Ovary (tissue), 9 donors: ENCODE data around the gene SOX5. TPM values are rescaled to one million over a fixed set of nuclear protein-coding genes. Genes with fewer than 3 reads are reported as not detected.

ENCODE experiments used
- DNase-seq, 5 donors: peaks; one replicate each; pipeline ENCODE4 v3.0.0-alpha.2; 2019 to 2020
- H3K27ac ChIP-seq, 2 donors: fragments of 200-600 bp; one replicate each; pipeline versions ENCODE4 v1.5.1 to v1.8.0; 2019 to 2022
- H3K27me3 ChIP-seq: fragments of 200-600 bp; one replicate; pipeline ENCODE4 v1.8.0; 2022
- H3K36me3 ChIP-seq: fragments of 200-600 bp; sonication (generic); one replicate; pipeline ENCODE4 v1.5.1; 2019
- H3K4me1 ChIP-seq: one replicate; pipeline ENCODE4 v1.8.1; 2013; ENCODE audit warnings: mild to moderate bottlenecking, moderate library complexity; ENCODE audit not compliant: insufficient read depth
- H3K4me3 ChIP-seq: fragments of 200-600 bp; sonication (generic); one replicate; pipeline ENCODE4 v1.5.1; 2017
- H3K9me3 ChIP-seq, 2 donors: fragments of 200-600 bp in 1 of 2; sonication (generic) in 1 of 2; one replicate each; pipeline versions ENCODE4 v1.5.1 to v1.8.1; 2013 to 2019; ENCODE audit warnings: mild to moderate bottlenecking in 1 of 2, moderate library complexity in 1 of 2
- EP300 ChIP-seq: sonication (generic); formaldehyde crosslinking; IDR thresholded peaks from one replicate; pipeline ENCODE4 v1.6.1; 2017; ENCODE audit warnings: antibody characterized with exemption
- POLR2A ChIP-seq: fragments of 450-650 bp; IDR thresholded peaks from one replicate; pipeline ENCODE4 v1.6.1; 2017; ENCODE audit warnings: antibody characterized with exemption, mild to moderate bottlenecking, moderate library complexity
- WGBS, 3 donors: extraction: QIAGEN DNeasy Blood & Tissue Kit in 1 of 3; methylation state at CpG; one replicate each; pipeline versions ENCODE4 v1.1.5 to v1.1.7; 2013 to 2017; 5-methylcytosine and 5-hydroxymethylcytosine counted together
- intact Hi-C, 4 donors: fragments of 100-400 bp; cut with DNase I; formaldehyde crosslinking; loops; one replicate each; pipeline versions ENCODE4 v1.11.0 to v1.15.1; 2022 to 2023
- polyA plus RNA-seq, 2 donors: library from polyadenylated mRNA; stranded (reverse); fragments of 200-250 nt in 1 of 2; fragments of 350-450 nt in 1 of 2; fragmentation: Illumina TruSeq in 1 of 2; extraction: RNeasy Lipid Tissue Mini Kit (QIAGEN cat#74804) in 1 of 2; gene quantifications; one replicate each; pipeline ENCODE4 v1.2.3, GENCODE V29; 2013 to 2014
- total RNA-seq, 7 donors: library from RNA; depleted of rRNA in 2 of 7; stranded (reverse); fragments of >200 nt in 2 of 7; fragmentation: NEBNext Ultra II Directional in 3 of 7; extraction: Animal tissue kit (Norgen Biotek cat#: 25700) in 3 of 7; gene quantifications; one replicate each; pipeline versions ENCODE4 v1.1.0 to v1.2.4, GENCODE V29; 2016 to 2023
- TF ChIP-seq, protein P1 (sequence below), 3 donors: fragments of 450-650 bp in 2 of 3; fragments of 200-600 bp in 1 of 3; IDR thresholded peaks; one replicate each; pipeline versions ENCODE4 v1.5.1 to v1.8.0; 2016 to 2022; ENCODE audit warnings: antibody characterized with exemption in 3 of 3, mild to moderate bottlenecking in 1 of 3
- donor health status: DM: no; HTN: no; CAD: no; lungs with moderate emphysema.
- donor health status: DM: no; HTN: no; CAD: no.
- donor health status: Bipolar disorder and iron deficiency.
- donor health status: DM: yes; HTN: yes; CAD: no.
- donor health status: DM: no; HTN: no; CAD: no.
- donor health status: DM: yes; HTN: yes; CAD: no.

Gene SOX5
- total and polyA plus RNA-seq, 9 donors, result 5.7 to 33.7 (median 21.4) TPM

DNA sequence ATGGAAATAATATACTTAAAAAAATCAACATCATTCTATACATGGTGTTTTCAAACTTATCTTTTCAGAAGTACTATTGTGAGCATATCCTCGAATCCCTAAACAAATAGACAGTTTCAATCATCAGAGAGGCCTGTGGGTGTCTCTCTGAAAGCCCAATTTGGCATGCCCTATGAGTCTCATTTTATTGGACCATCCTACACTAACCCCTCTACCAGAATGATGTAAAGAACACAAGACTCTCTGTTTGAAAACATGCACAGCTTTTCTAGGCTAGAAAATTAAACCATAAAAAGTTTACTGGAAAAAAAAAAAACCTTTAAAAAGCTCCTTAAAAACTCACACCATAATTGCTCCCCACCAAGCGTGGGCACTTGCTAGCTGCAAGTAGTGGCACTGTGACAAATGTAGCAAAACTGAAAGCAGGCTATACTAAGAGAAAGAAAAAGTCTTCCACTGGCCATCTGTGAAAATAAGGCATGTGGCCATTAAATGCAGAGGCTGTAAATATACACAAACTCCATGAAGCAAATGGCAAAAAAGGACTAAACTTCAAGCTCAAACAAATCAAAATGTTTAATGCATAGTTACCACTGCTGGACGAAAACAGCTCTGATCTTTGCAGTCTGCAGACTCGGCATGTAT lies 394.2 kb downstream of the SOX5 start:
- TF ChIP-seq POLR2A (no peak), EP300 (no peak)
- TF ChIP-seq, protein P1, sequence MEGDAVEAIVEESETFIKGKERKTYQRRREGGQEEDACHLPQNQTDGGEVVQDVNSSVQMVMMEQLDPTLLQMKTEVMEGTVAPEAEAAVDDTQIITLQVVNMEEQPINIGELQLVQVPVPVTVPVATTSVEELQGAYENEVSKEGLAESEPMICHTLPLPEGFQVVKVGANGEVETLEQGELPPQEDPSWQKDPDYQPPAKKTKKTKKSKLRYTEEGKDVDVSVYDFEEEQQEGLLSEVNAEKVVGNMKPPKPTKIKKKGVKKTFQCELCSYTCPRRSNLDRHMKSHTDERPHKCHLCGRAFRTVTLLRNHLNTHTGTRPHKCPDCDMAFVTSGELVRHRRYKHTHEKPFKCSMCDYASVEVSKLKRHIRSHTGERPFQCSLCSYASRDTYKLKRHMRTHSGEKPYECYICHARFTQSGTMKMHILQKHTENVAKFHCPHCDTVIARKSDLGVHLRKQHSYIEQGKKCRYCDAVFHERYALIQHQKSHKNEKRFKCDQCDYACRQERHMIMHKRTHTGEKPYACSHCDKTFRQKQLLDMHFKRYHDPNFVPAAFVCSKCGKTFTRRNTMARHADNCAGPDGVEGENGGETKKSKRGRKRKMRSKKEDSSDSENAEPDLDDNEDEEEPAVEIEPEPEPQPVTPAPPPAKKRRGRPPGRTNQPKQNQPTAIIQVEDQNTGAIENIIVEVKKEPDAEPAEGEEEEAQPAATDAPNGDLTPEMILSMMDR (IDR thresholded peaks at IDR 0.05), result no peak
- Histone ChIP-seq H3K9me3 (no peaks in the 10 kb centered on the region), H3K4me3 (no peak overlapping the region), H3K27me3 (no peaks in the 10 kb centered on the region), H3K4me1 (no peaks in the 10 kb centered on the region), H3K27ac (no peak overlapping the region), H3K36me3 (no peaks in the 10 kb centered on the region)
- DNase-seq, result no peak
- intact Hi-C loops, result no loop called here
- 92 to 97% (median 94%) methylated on average over 4 of the region's 4 CpGs for WGBS, 3 donors

DNA sequence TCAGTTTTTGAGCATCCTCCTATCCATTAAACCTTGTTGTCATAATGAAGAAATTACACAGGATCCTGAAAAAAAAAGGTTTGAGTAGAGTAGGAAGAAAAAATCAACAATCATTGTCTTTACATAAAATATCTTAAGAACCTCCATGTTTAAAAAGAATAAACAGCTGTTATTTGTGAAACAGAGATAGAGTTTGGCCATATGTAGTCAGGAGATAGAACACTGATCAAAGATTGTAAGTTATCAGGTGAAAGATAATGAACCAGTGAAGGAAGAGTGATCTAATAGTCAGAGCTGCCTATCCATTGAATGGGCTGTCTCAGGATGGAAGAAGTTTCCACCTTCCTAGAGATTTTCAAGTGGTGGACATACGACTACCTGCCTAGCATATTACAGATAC lies 397.1 kb downstream of the SOX5 start:
- WGBS, 3 donors, result 93 to 97% (median 93%) methylated on average over 1 of the region's 1 CpG

DNA sequence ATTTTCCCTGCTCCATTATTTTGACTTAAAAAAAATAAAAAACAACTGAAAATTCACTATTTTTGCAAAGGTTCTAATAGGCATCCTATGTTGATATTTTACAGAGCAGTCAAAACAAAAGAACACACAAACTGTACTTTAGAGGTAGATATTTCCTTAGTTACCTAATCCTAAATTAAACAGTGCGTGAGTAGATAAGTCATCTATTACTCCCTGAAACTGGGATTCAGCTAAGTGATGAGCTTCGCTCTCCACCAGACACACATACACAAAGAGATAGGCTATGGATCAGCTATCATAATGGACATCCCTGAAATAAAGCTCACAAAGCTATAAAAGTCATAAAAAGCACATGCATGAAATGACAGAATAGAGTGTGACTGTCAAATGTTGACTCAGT lies 398.7 kb downstream of the SOX5 start:
- WGBS, 3 donors, result 92 to 96% (median 94%) methylated on average over 2 of the region's 2 CpGs
- intact Hi-C loops, result no loop called here

More for the DNA sequence above, 397.1 kb downstream of the SOX5 start:
- Histone ChIP-seq H3K4me1 (no peaks in the 10 kb centered on the region), H3K27me3 (no peaks in the 10 kb centered on the region), H3K27ac (no peak overlapping the region), H3K9me3 (no peaks in the 10 kb centered on the region), H3K36me3 (no peaks in the 10 kb centered on the region), H3K4me3 (no peak overlapping the region)
- intact Hi-C loops, result no loop called here
- TF ChIP-seq POLR2A (no peak), EP300 (no peak)
- TF ChIP-seq, protein P1 (IDR thresholded peaks at IDR 0.05), result no peak
- no peak for DNase-seq

DNA sequence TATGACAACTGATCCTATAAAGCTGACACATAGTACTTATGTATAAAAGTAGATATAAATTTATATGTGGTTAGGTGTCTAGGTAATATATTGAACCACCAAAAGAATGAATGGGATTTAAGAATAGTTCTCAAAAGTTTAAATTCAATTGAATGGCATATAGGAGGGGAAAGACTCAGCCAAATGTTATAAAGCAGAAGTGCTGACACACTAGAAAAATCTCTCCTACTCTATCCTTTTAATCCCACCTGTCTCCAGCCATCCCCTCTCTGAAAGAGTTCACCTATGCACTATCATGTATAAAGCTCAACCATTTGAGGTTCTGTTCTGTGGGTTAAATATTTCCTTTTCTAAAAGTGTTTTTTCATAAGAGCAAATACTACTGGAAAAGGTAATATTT lies 400.7 kb downstream of the SOX5 start:
- no peak for DNase-seq
- TF ChIP-seq EP300 (no peak), POLR2A (no peak)
- TF ChIP-seq, protein P1 (IDR thresholded peaks at IDR 0.05), result no peak
- no peak overlapping the region for H3K27ac ChIP-seq
- intact Hi-C loops, result no loop called here
- no peaks in the 10 kb centered on the region for H3K36me3 ChIP-seq
- H3K4me1 ChIP-seq, result no peaks in the 10 kb centered on the region
- no peak overlapping the region for H3K4me3 ChIP-seq
- H3K27me3 ChIP-seq, result no peaks in the 10 kb centered on the region
- no peaks in the 10 kb centered on the region for H3K9me3 ChIP-seq

More for the DNA sequence above, 398.7 kb downstream of the SOX5 start:
- Histone ChIP-seq H3K9me3 (no peaks in the 10 kb centered on the region), H3K4me1 (no peaks in the 10 kb centered on the region), H3K36me3 (no peaks in the 10 kb centered on the region), H3K27ac (no peak overlapping the region), H3K4me3 (no peak overlapping the region), H3K27me3 (no peaks in the 10 kb centered on the region)
- DNase-seq, result no peak
- TF ChIP-seq POLR2A, result no peak
- TF ChIP-seq, protein P1 (IDR thresholded peaks at IDR 0.05), result no peak
- no peak for TF ChIP-seq EP300
